ENCODE results near the gene PRKAR2B.

PRKAR2B gene

GRCh38 chr7:107014387-107015023 lies 30.0 kb upstream of the PRKAR2B start:
- Histone ChIP-seq H3K36me3 (ENCODE audit: control insufficient read depth, insufficient read depth, low read length) (no peaks in the 10 kb centered on the region), H3K27me3 (ENCODE audit: control insufficient read depth, insufficient read depth, low read length) (peaks cover 2% of the 10 kb centered on the region), H3K4me1 (ENCODE audit: control insufficient read depth, insufficient read depth, low read length) (no peaks in the 10 kb centered on the region)

GRCh38 chr7:107016312-107016711 lies 28.2 kb upstream of the PRKAR2B start:
- Histone ChIP-seq H3K4me3 (ENCODE audit: low read depth, low read length) (no peak overlapping the region), H3K27me3 (ENCODE audit: control insufficient read depth, insufficient read depth, low read length) (peaks cover 2% of the 10 kb centered on the region), H3K9ac (ENCODE audit: low read depth, low read length) (no peak overlapping the region), H3K9me3 (ENCODE audit: control insufficient read depth, insufficient read depth, low read length) (no peaks in the 10 kb centered on the region), H3K4me1 (ENCODE audit: control insufficient read depth, insufficient read depth, low read length) (no peaks in the 10 kb centered on the region), H3K36me3 (ENCODE audit: control insufficient read depth, insufficient read depth, low read length) (no peaks in the 10 kb centered on the region)

More at GRCh38 chr7:107014387-107015023, 30.0 kb upstream of the PRKAR2B start:
- H3K9ac ChIP-seq (ENCODE audit: low read depth, low read length): no peak overlapping the region
- H3K9me3 ChIP-seq (ENCODE audit: control insufficient read depth, insufficient read depth, low read length): no peaks in the 10 kb centered on the region
- no peak overlapping the region for H3K4me3 ChIP-seq (ENCODE audit: low read depth, low read length)

GRCh38 chr7:107017965-107018719 lies 26.4 kb upstream of the PRKAR2B start:
- H3K4me3 ChIP-seq (ENCODE audit: low read depth, low read length): no peak overlapping the region
- H3K36me3 ChIP-seq (ENCODE audit: control insufficient read depth, insufficient read depth, low read length): no peaks in the 10 kb centered on the region
- H3K9me3 ChIP-seq (ENCODE audit: control insufficient read depth, insufficient read depth, low read length): no peaks in the 10 kb centered on the region
- no peak overlapping the region for H3K9ac ChIP-seq (ENCODE audit: low read depth, low read length)
- no peaks in the 10 kb centered on the region for H3K4me1 ChIP-seq (ENCODE audit: control insufficient read depth, insufficient read depth, low read length)
- peaks cover 2% of the 10 kb centered on the region for H3K27me3 ChIP-seq (ENCODE audit: control insufficient read depth, insufficient read depth, low read length)

GRCh38 chr7:107020400-107020799 lies 24.1 kb upstream of the PRKAR2B start:
- Histone ChIP-seq H3K9me3 (ENCODE audit: control insufficient read depth, insufficient read depth, low read length) (no peaks in the 10 kb centered on the region), H3K4me1 (ENCODE audit: control insufficient read depth, insufficient read depth, low read length) (no peaks in the 10 kb centered on the region), H3K4me3 (ENCODE audit: low read depth, low read length) (no peak overlapping the region), H3K9ac (ENCODE audit: low read depth, low read length) (no peak overlapping the region), H3K36me3 (ENCODE audit: control insufficient read depth, insufficient read depth, low read length) (no peaks in the 10 kb centered on the region), H3K27me3 (ENCODE audit: control insufficient read depth, insufficient read depth, low read length) (peaks cover 2% of the 10 kb centered on the region)

GRCh38 chr7:107021600-107021999 lies 22.9 kb upstream of the PRKAR2B start:
- no peaks in the 10 kb centered on the region for H3K36me3 ChIP-seq (ENCODE audit: control insufficient read depth, insufficient read depth, low read length)
- H3K9ac ChIP-seq (ENCODE audit: low read depth, low read length): no peak overlapping the region
- H3K9me3 ChIP-seq (ENCODE audit: control insufficient read depth, insufficient read depth, low read length): no peaks in the 10 kb centered on the region
- no peaks in the 10 kb centered on the region for H3K4me1 ChIP-seq (ENCODE audit: control insufficient read depth, insufficient read depth, low read length)
- H3K27me3 ChIP-seq (ENCODE audit: control insufficient read depth, insufficient read depth, low read length): no peaks in the 10 kb centered on the region
- no peak overlapping the region for H3K4me3 ChIP-seq (ENCODE audit: low read depth, low read length)

GRCh38 chr7:107023522-107024151 lies 20.9 kb upstream of the PRKAR2B start:
- no peaks in the 10 kb centered on the region for H3K9me3 ChIP-seq (ENCODE audit: control insufficient read depth, insufficient read depth, low read length)
- no peaks in the 10 kb centered on the region for H3K4me1 ChIP-seq (ENCODE audit: control insufficient read depth, insufficient read depth, low read length)
- no peaks in the 10 kb centered on the region for H3K36me3 ChIP-seq (ENCODE audit: control insufficient read depth, insufficient read depth, low read length)
- no peak overlapping the region for H3K4me3 ChIP-seq (ENCODE audit: low read depth, low read length)
- H3K27me3 ChIP-seq (ENCODE audit: control insufficient read depth, insufficient read depth, low read length): no peaks in the 10 kb centered on the region
- H3K9ac ChIP-seq (ENCODE audit: low read depth, low read length): no peak overlapping the region

- Histone ChIP-seq H3K9me3 (ENCODE audit: control insufficient read depth, insufficient read depth, low read length) (no peaks in the 10 kb centered on the region), H3K4me1 (ENCODE audit: control insufficient read depth, insufficient read depth, low read length) (no peaks in the 10 kb centered on the region), H3K27me3 (ENCODE audit: control insufficient read depth, insufficient read depth, low read length) (no peaks in the 10 kb centered on the region), H3K9ac (ENCODE audit: low read depth, low read length) (no peak overlapping the region), H3K4me3 (ENCODE audit: low read depth, low read length) (no peak overlapping the region), H3K36me3 (ENCODE audit: control insufficient read depth, insufficient read depth, low read length) (no peaks in the 10 kb centered on the region)
Observed at GRCh38 chr7:107024906-107025305, 19.6 kb upstream of the PRKAR2B start.

GRCh38 chr7:107025449-107026103 lies 18.9 kb upstream of the PRKAR2B start:
- Histone ChIP-seq H3K9me3 (ENCODE audit: control insufficient read depth, insufficient read depth, low read length) (no peaks in the 10 kb centered on the region), H3K9ac (ENCODE audit: low read depth, low read length) (no peak overlapping the region), H3K4me1 (ENCODE audit: control insufficient read depth, insufficient read depth, low read length) (no peaks in the 10 kb centered on the region), H3K36me3 (ENCODE audit: control insufficient read depth, insufficient read depth, low read length) (no peaks in the 10 kb centered on the region), H3K27me3 (ENCODE audit: control insufficient read depth, insufficient read depth, low read length) (no peaks in the 10 kb centered on the region), H3K4me3 (ENCODE audit: low read depth, low read length) (no peak overlapping the region)

- H3K4me3 ChIP-seq (ENCODE audit: low read depth, low read length): no peak overlapping the region
- no peak overlapping the region for H3K9ac ChIP-seq (ENCODE audit: low read depth, low read length)
- H3K9me3 ChIP-seq (ENCODE audit: control insufficient read depth, insufficient read depth, low read length): no peaks in the 10 kb centered on the region
- H3K27me3 ChIP-seq (ENCODE audit: control insufficient read depth, insufficient read depth, low read length): no peaks in the 10 kb centered on the region
- no peaks in the 10 kb centered on the region for H3K36me3 ChIP-seq (ENCODE audit: control insufficient read depth, insufficient read depth, low read length)
- no peaks in the 10 kb centered on the region for H3K4me1 ChIP-seq (ENCODE audit: control insufficient read depth, insufficient read depth, low read length)
Observed at GRCh38 chr7:107026166-107026565, 18.3 kb upstream of the PRKAR2B start.

GRCh38 chr7:107027208-107027607 lies 17.3 kb upstream of the PRKAR2B start:
- Histone ChIP-seq H3K36me3 (ENCODE audit: control insufficient read depth, insufficient read depth, low read length) (no peaks in the 10 kb centered on the region), H3K9ac (ENCODE audit: low read depth, low read length) (no peak overlapping the region), H3K4me1 (ENCODE audit: control insufficient read depth, insufficient read depth, low read length) (no peaks in the 10 kb centered on the region), H3K4me3 (ENCODE audit: low read depth, low read length) (no peak overlapping the region), H3K9me3 (ENCODE audit: control insufficient read depth, insufficient read depth, low read length) (no peaks in the 10 kb centered on the region), H3K27me3 (ENCODE audit: control insufficient read depth, insufficient read depth, low read length) (no peaks in the 10 kb centered on the region)

GRCh38 chr7:107029061-107029763 lies 15.3 kb upstream of the PRKAR2B start:
- no peaks in the 10 kb centered on the region for H3K9me3 ChIP-seq (ENCODE audit: control insufficient read depth, insufficient read depth, low read length)
- H3K9ac ChIP-seq (ENCODE audit: low read depth, low read length): no peak overlapping the region
- no peaks in the 10 kb centered on the region for H3K4me1 ChIP-seq (ENCODE audit: control insufficient read depth, insufficient read depth, low read length)
- no peak overlapping the region for H3K4me3 ChIP-seq (ENCODE audit: low read depth, low read length)
- no peaks in the 10 kb centered on the region for H3K27me3 ChIP-seq (ENCODE audit: control insufficient read depth, insufficient read depth, low read length)
- H3K36me3 ChIP-seq (ENCODE audit: control insufficient read depth, insufficient read depth, low read length): no peaks in the 10 kb centered on the region

Data from iPS-15b (cell line).